Gastroesophageal sphincter (tissue), 4 donors: Measurements from ENCODE around the gene VPS41. TPM values are rescaled to one million over a fixed set of nuclear protein-coding genes. Genes with fewer than 3 reads are reported as not detected.

Experiments
- ATAC-seq: fragments of 150-250 bp; one replicate; pipeline ENCODE4 v1.9.1; 2016; ENCODE audit warnings: mild to moderate bottlenecking, moderate library complexity
- H3K27ac ChIP-seq, 4 donors: fragments of 200-600 bp; sonication (generic) in 3 of 4; 1 replicate in 3 of 4; 2 replicates in 1 of 4; pipeline ENCODE4 v1.5.1; 2016 to 2019
- H3K27me3 ChIP-seq: fragments of 200-600 bp; sonication (generic); one replicate; pipeline ENCODE4 v1.5.1; 2019
- H3K36me3 ChIP-seq, 2 donors: fragments of 200-600 bp; sonication (generic); one replicate each; pipeline ENCODE4 v1.5.1; 2019; ENCODE audit warnings: control low read depth in 1 of 2
- H3K4me1 ChIP-seq, 3 donors: fragments of 200-600 bp; sonication (generic); 1 replicate in 2 of 3; 2 replicates in 1 of 3; pipeline ENCODE4 v1.5.1; 2016 to 2019; ENCODE audit warnings: control low read depth in 2 of 3
- H3K4me3 ChIP-seq, 2 donors: fragments of 200-600 bp; sonication (generic); one replicate each; pipeline ENCODE4 v1.5.1; 2019; ENCODE audit warnings: mild to moderate bottlenecking in 1 of 2, moderate library complexity in 1 of 2
- H3K9me3 ChIP-seq, 3 donors: fragments of 200-600 bp; sonication (generic); one replicate each; pipeline ENCODE4 v1.5.1; 2017 to 2019; ENCODE audit warnings: control low read depth in 2 of 3
- CTCF ChIP-seq, 4 experiments: fragments of 200-600 bp in 2 of 4; fragments of 450-650 bp in 2 of 4; sonication (generic) in 1 of 4; IDR thresholded peaks; one replicate each; pipeline ENCODE4 v1.5.1; 2017 to 2019; ENCODE audit warnings: antibody characterized with exemption in 4 of 4, mild to moderate bottlenecking in 2 of 4, moderate library complexity in 2 of 4
- EP300 ChIP-seq: sonication (generic); formaldehyde crosslinking; IDR thresholded peaks from one replicate; pipeline ENCODE4 v1.6.1; 2017; ENCODE audit warnings: antibody characterized with exemption, mild to moderate bottlenecking
- POLR2A ChIP-seq, 2 donors: fragments of 450-650 bp; IDR thresholded peaks; one replicate each; pipeline ENCODE4 v1.6.1; 2017; ENCODE audit warnings: antibody characterized with exemption in 2 of 2, mild to moderate bottlenecking in 2 of 2, moderate library complexity in 1 of 2
- POLR2AphosphoS5 ChIP-seq: sonication (generic); formaldehyde crosslinking; IDR thresholded peaks from one replicate; pipeline ENCODE4 v1.6.1; 2017; ENCODE audit warnings: antibody characterized with exemption
- WGBS, 2 donors: methylation state at CpG; one replicate each; pipeline ENCODE4 v1.1.5; 2018; ENCODE audit warnings: low coverage in 1 of 2; 5-methylcytosine and 5-hydroxymethylcytosine counted together
- total RNA-seq, 4 donors: library from RNA; depleted of rRNA; stranded (reverse); fragments of >200 nt; gene quantifications; one replicate each; pipeline ENCODE4 v1.1.0, GENCODE V29; 2016

Gene VPS41
- total RNA-seq, 4 donors from 2014 or later = 33.7 to 71.8 (median 44.3) TPM

- Histone ChIP-seq H3K9me3 (no peaks in the 10 kb centered on the region), H3K4me1 (no peaks in the 10 kb centered on the region), H3K27ac (no peak overlapping the region), H3K4me3 (no peak overlapping the region), H3K36me3 (peaks cover 0 to 84% of the 10 kb centered on the region in 2 donors), H3K27me3 (no peaks in the 10 kb centered on the region)
- TF ChIP-seq CTCF (IDR thresholded peaks at IDR 0.05) = no peak
- no peak for TF ChIP-seq EP300
- peak; percentile 16 for ATAC-seq
- 90% methylated on average over 2 of the region's 4 CpGs; no CpG with 5 or more reads in 1 of the 2 donors for WGBS, 2 donors
Observed at GRCh38 chr7:38753347-38753746, 155.6 kb downstream of the VPS41 start.

- 94 to 100% methylated on average over 1 of the region's 1 CpG for WGBS, 2 donors
Observed at GRCh38 chr7:38751416-38751815, 157.6 kb downstream of the VPS41 start.

GRCh38 chr7:38748056-38748610 is 160.9 kb downstream of the VPS41 start:
- no peak overlapping the region for H3K4me3 ChIP-seq
- WGBS, 2 donors = 67 to 89% methylated on average over 10 to 12 of the region's 12 CpGs
- TF ChIP-seq POLR2A (IDR thresholded peaks at IDR 0.05) = no peak
- TF ChIP-seq CTCF (IDR thresholded peaks at IDR 0.05) = peak in 2 of 4 experiments; percentile 3 to 38
- no peak for TF ChIP-seq POLR2AphosphoS5
- TF ChIP-seq EP300 = no peak
- H3K27ac ChIP-seq = no peak overlapping the region
- peaks cover 0 to 85% of the 10 kb centered on the region in 2 donors for H3K36me3 ChIP-seq
- H3K27me3 ChIP-seq = no peaks in the 10 kb centered on the region
- no peaks in the 10 kb centered on the region for H3K4me1 ChIP-seq
- H3K9me3 ChIP-seq = no peaks in the 10 kb centered on the region
- ATAC-seq = no peak

More at GRCh38 chr7:38751416-38751815, 157.6 kb downstream of the VPS41 start:
- Histone ChIP-seq H3K4me3 (no peak overlapping the region), H3K9me3 (no peaks in the 10 kb centered on the region), H3K27ac (no peak overlapping the region), H3K4me1 (no peaks in the 10 kb centered on the region), H3K27me3 (no peaks in the 10 kb centered on the region), H3K36me3 (peaks cover 0 to 83% of the 10 kb centered on the region in 2 donors)
- TF ChIP-seq POLR2AphosphoS5 = no peak
- TF ChIP-seq EP300 = no peak
- no peak for TF ChIP-seq CTCF (IDR thresholded peaks at IDR 0.05)
- ATAC-seq = no peak

GRCh38 chr7:38746438-38746837 is 162.6 kb downstream of the VPS41 start:
- WGBS, 2 donors = 86 to 93% methylated on average over 4 to 7 of the region's 7 CpGs
- Histone ChIP-seq H3K4me3 (no peak overlapping the region), H3K4me1 (no peaks in the 10 kb centered on the region), H3K36me3 (peaks cover 0 to 85% of the 10 kb centered on the region in 2 donors), H3K27ac (no peak overlapping the region), H3K27me3 (no peaks in the 10 kb centered on the region), H3K9me3 (no peaks in the 10 kb centered on the region)
- TF ChIP-seq CTCF (IDR thresholded peaks at IDR 0.05) (no peak), POLR2A (IDR thresholded peaks at IDR 0.05) (no peak), POLR2AphosphoS5 (no peak), EP300 (no peak)
- ATAC-seq = no peak

GRCh38 chr7:38744746-38745145 is 164.2 kb downstream of the VPS41 start:
- H3K27ac ChIP-seq = no peak overlapping the region
- H3K4me3 ChIP-seq = no peak overlapping the region
- H3K4me1 ChIP-seq = no peaks in the 10 kb centered on the region
- H3K9me3 ChIP-seq = no peaks in the 10 kb centered on the region
- TF ChIP-seq POLR2A (IDR thresholded peaks at IDR 0.05) (no peak), POLR2AphosphoS5 (no peak), EP300 (no peak), CTCF (IDR thresholded peaks at IDR 0.05) (no peak)
- peaks cover 0 to 85% of the 10 kb centered on the region in 2 donors for H3K36me3 ChIP-seq
- WGBS, 2 donors = 82% methylated on average over 3 of the region's 3 CpGs; no CpG with 5 or more reads in 1 of the 2 donors
- no peaks in the 10 kb centered on the region for H3K27me3 ChIP-seq
- ATAC-seq = no peak
